Measurements from ENCODE around the gene SMAD6.

SMAD6 gene

GRCh38 chr15:66713843-66714508, 11.9 kb downstream of the SMAD6 start:
- TF ChIP-seq REST (IDR thresholded peaks at IDR 0.05; ENCODE audit: insufficient read depth in 1 of 2, low read depth in 2 of 2, low read length in 2 of 2) (no peak), POLR2AphosphoS5 (IDR thresholded peaks at IDR 0.05; ENCODE audit: low read depth, low read length) (no peak), TAF1 (IDR thresholded peaks at IDR 0.05; ENCODE audit: borderline replicate concordance, insufficient read depth, low read length) (no peak), SIN3A (IDR thresholded peaks at IDR 0.05; ENCODE audit: borderline replicate concordance, insufficient read depth, low read length) (no peak), FOXP2 (optimal IDR thresholded peaks at IDR 0.05; ENCODE audit: borderline replicate concordance, extremely low read depth, extremely low read length, insufficient read depth) (no peak)

- TF ChIP-seq POLR2AphosphoS5 (IDR thresholded peaks at IDR 0.05; ENCODE audit: low read depth, low read length): no peak
- TF ChIP-seq TAF1 (IDR thresholded peaks at IDR 0.05; ENCODE audit: borderline replicate concordance, insufficient read depth, low read length): no peak
- TF ChIP-seq FOXP2 (optimal IDR thresholded peaks at IDR 0.05; ENCODE audit: borderline replicate concordance, extremely low read depth, extremely low read length, insufficient read depth): no peak
- TF ChIP-seq SIN3A (IDR thresholded peaks at IDR 0.05; ENCODE audit: borderline replicate concordance, insufficient read depth, low read length): no peak
- no peak for TF ChIP-seq REST (IDR thresholded peaks at IDR 0.05; ENCODE audit: insufficient read depth in 1 of 2, low read depth in 2 of 2, low read length in 2 of 2)
Observed at GRCh38 chr15:66714543-66714981, 12.5 kb downstream of the SMAD6 start.

GRCh38 chr15:66715181-66715624, 13.2 kb downstream of the SMAD6 start:
- no peak for TF ChIP-seq FOXP2 (optimal IDR thresholded peaks at IDR 0.05; ENCODE audit: borderline replicate concordance, extremely low read depth, extremely low read length, insufficient read depth)

- no peak for TF ChIP-seq SIN3A (IDR thresholded peaks at IDR 0.05; ENCODE audit: borderline replicate concordance, insufficient read depth, low read length)
- TF ChIP-seq FOXP2 (optimal IDR thresholded peaks at IDR 0.05; ENCODE audit: borderline replicate concordance, extremely low read depth, extremely low read length, insufficient read depth): no peak
- no peak for TF ChIP-seq POLR2AphosphoS5 (IDR thresholded peaks at IDR 0.05; ENCODE audit: low read depth, low read length)
- TF ChIP-seq REST (IDR thresholded peaks at IDR 0.05; ENCODE audit: insufficient read depth in 1 of 2, low read depth in 2 of 2, low read length in 2 of 2): no peak
- no peak for TF ChIP-seq TAF1 (IDR thresholded peaks at IDR 0.05; ENCODE audit: borderline replicate concordance, insufficient read depth, low read length)
Observed at GRCh38 chr15:66715720-66716655, 14.0 kb downstream of the SMAD6 start.

- TF ChIP-seq FOXP2 (optimal IDR thresholded peaks at IDR 0.05; ENCODE audit: borderline replicate concordance, extremely low read depth, extremely low read length, insufficient read depth): no peak
- TF ChIP-seq POLR2AphosphoS5 (IDR thresholded peaks at IDR 0.05; ENCODE audit: low read depth, low read length): no peak
- no peak for TF ChIP-seq REST (IDR thresholded peaks at IDR 0.05; ENCODE audit: insufficient read depth in 1 of 2, low read depth in 2 of 2, low read length in 2 of 2)
- no peak for TF ChIP-seq SIN3A (IDR thresholded peaks at IDR 0.05; ENCODE audit: borderline replicate concordance, insufficient read depth, low read length)
- TF ChIP-seq TAF1 (IDR thresholded peaks at IDR 0.05; ENCODE audit: borderline replicate concordance, insufficient read depth, low read length): no peak
Observed at GRCh38 chr15:66716656-66717020, 14.6 kb downstream of the SMAD6 start.

Data from PFSK-1 (cell line).